ENCODE data around the gene GRIN3A.
A peak's percentile ranks its signal among the peaks of the same experiment; 100 is the strongest.
"Not testable (repeated sequence)": the region's sequence is repeated elsewhere in the genome, so short reads cannot be mapped to it uniquely, and the experiment has no call there.

The GRIN3A gene

DNA sequence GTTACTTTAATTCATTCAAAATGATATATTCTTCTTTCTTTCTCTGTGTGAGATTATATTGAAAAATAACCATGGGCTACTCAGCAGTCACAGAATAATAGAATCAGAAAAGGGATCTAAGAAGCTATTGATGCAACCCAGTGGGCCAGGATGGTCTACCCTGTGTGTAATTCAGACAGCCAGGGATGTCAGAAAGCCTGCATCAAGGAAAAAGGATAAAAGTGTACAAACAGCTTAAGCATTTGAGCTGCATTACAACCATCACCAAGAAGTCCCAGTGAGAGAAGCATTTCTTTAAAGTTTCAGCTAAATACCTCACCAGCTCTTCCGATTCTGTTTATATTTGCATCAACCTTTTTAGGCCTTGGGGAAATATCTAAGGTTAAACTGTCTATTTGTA lies 105.8 kb downstream of the GRIN3A start:
- DNase-seq (ENCODE audit: low spot score): no peak

DNA sequence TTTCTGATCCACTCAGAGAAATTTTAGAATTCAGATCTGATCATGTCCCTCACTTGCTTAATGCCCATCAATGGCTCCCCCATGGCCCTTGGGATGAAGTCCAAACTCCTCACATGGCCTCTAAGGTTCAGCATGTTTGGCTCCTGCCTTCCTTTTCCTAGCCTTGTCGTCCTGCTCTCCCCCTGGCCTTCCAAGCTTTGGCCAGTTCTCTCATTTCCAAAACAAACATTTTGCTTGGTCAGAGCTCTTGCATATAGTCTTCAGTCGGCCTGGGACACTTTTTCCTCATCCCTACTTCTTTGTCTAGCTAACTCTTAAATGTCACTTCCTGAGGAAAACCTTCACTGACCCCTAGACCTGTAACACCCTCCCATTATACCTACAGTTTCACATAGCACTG lies 106.6 kb downstream of the GRIN3A start:
- DNase-seq (ENCODE audit: low spot score): no peak

DNA sequence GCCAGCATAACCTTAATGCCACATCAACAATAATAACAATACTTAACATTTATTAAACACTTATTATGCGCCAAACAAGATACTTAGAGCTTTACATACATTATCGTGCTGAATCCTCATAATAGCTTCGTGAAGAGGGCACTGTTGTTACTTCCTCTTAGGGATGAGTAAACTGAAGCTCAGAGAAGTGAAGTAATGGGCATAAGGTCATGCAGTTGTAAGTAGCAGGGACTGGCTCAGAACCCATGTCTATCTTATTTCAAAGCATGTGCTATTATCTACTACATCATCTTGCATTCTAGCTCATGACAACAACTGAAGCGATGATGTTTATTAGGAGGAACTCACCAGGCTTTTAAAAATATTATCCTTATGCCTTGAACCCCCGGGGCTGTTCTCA lies 108.8 kb downstream of the GRIN3A start:
- DNase-seq (ENCODE audit: low spot score): no peak

DNA sequence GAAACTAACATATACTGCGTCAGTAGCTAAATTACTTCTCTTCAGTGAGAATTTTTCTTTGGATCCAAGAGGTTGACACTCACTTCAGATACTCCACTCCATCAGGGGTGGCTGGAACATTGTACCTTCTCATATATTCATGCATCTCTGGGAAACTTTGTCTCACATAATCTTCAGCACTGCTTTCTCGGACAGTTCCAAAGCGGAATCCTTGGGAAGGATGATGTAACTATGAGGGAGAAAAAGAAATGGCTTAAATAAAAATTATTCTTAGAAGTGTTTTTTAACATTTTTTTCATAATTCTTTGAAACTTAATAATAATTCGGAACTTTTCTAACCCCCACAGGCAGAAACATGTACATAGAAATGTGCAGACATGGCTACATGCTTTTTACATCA lies 110.3 kb downstream of the GRIN3A start:
- DNase-seq (ENCODE audit: low spot score): no peak

DNA sequence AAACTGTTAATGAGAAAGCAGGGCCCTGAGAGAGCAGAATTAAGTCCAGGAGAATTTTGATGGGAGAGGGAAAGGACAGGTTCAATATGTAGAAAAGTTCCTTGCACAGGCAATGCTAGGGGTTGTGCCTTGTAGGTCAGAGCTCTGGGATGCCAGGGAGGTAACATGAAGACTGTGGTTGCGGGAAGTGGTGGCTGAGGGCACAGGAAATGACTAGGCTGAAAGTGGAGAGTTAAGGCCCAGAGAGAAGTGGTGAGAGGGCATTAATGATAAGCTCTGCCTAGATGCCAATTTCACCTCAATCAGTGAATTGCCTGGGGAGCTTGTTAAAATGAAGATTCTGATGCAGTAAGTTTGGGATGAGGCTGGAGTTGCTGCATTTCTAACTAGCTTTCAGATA lies 112.2 kb downstream of the GRIN3A start:
- no peak for DNase-seq (ENCODE audit: low spot score)

DNA sequence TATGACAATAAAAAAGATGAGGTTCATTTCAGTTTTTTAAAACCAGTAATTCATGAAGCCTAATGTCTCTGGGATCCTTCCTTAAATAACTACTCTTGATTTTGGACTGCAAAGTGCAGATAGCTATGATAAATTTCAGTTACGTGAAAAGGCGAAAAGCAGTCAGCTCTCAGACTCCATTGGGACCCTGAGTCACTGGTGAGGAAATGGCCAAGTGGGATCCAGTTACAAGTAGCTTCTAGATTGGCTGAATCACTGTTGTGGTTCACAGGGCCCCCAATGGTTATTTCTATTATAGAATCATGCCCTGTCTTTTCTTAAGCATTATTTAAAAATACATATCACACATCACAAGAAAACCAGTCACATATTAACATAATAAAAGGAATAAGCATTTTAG lies 112.6 kb downstream of the GRIN3A start:
- no peak for DNase-seq (ENCODE audit: low spot score)

DNA sequence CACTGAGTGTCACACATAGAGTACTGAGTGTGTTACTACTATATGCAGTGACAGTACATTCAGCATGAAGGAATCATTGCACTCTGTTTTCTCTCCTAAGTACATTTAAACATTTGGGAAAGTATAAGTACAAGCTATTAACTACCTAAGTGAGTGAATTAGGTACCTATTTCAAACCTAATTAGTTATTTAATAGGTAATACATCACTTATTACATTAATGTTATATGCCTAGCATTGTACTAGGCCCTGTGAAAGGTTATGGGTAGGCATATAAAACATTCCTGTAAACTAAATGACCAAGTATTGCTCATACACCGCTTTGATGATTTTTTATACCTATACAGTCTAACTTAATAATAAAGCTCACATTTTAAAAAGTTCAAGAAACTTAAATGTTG lies 118.0 kb downstream of the GRIN3A start:
- no peak for DNase-seq (ENCODE audit: low spot score)

DNA sequence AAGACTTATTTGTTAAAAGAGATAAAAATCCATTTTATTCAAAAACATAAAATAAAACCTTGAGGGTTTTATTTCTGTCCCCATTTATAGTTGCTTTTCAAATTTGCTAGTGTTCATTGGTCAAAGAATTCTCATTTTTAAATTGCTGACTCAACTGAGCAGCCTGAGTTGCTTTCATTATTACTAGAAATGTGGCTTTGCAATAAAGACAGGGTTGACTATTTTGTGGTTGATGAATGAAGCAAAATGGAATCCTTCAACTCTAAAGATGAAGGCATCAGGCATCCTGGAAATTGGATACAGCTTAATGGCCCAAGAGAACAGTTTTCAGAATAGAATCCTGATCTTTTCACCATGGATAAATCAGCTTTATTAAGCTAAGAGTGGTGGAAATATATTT lies 119.7 kb downstream of the GRIN3A start:
- no peak for DNase-seq (ENCODE audit: low spot score)

DNA sequence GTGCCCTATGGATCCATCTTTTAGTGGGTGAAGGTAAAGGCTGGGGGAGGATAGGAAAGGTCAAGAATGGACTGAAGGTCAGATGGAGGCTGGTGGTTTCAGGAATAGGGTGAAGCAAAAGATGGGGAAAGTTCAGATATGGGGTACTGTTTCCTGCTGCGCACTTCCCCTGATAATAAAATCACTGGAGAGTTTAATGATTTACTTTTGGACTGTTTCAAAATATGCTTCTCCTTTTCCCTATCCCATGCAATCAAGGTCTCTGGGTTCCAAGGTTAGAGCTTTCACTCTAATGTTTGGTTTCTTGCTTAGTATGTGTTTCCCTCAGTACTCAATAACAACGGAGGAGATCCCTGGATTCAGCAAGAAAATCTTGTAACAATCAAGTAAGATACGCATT lies 132.9 kb downstream of the GRIN3A start:
- DNase-seq (ENCODE audit: low spot score): no peak

DNA sequence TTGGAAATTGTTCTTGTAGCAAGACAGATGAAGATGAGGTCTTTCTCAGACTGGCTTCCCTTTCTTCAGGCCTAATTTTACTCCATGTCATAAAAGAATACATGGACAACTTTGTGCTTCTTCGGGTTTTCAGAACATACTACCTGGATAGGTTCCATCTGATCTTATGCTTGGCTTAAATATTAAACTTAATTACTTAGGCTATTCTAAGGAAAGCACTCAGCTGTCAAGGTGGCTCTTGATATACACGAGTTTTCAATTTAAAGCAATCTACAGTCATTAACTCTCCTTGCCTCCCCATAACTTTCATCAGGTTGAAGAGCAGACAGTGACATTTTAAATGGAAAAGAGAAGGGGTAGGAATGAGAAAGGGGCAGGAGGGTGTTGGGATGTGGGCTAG lies 134.2 kb downstream of the GRIN3A start:
- no peak for DNase-seq (ENCODE audit: low spot score)

DNA sequence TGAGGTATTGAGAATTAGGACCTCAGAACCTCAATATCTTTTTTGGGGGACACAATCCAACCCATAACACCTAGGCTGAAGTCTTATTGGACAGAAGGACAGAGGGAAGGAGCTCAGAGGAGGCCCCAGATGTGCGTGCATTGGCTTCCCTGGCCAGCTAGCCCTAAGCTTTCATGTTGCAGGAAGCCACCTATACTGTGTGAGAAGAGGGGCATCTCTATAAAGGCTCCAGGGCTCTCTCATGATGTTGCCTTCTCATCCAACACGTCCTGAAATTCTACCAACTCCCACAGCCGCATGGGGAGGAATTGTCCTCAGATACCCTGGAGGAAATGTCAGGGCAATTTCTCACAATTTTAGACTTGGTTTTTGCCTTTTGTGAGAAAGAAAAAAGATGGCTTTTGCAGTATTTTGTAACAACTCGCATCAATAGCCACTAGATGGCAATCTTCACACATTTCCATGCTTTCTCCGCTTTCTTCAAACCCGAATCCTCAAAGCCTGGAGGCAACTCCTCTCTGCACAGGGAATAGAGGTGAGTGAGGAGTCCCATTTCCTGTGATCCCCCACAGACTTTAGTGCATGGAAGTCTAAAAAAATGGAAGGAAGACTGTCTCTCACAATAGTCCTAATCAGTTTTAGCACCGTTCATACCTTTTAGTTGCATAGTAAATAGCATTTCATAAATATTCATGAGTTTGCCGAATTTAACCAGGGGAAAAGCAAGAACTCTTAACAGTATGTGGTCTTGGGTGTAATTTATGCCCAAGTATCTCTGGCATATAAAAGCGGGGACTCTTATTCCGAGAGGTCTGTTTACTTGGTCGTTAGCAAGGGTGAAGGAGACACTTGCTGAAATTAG lies 136.3 kb downstream of the GRIN3A start:
- peak; percentile 89 for DNase-seq (ENCODE audit: low spot score)

DNA sequence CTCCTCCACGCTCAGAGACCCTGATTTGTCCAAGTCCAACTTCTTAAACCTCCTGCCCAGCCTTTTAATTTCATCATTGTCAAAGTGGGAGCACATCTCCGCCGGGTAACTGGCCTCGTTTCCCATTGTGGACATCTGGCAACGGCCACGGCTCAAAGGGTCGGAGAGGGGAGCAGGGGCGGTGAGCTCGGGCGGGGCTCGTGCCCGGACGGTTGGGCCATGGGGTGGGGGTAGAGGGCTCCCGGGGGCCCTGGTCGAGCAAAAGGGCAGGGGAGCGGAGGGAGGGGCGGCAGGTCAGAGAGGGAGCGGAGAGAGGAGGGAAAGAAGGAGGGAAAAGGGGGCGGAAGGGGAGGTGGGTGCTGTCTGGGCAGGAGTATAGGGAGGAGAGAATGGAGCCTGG lies 143.7 kb downstream of the GRIN3A start, which contains the start of gene PPP3R2:
Gene PPP3R2 (minus strand): TSS at position 174 of the 400 bp plus-strand sequence. CDS start 48 bp downstream, at position 126.
- DNase-seq (ENCODE audit: low spot score): no peak

DNA sequence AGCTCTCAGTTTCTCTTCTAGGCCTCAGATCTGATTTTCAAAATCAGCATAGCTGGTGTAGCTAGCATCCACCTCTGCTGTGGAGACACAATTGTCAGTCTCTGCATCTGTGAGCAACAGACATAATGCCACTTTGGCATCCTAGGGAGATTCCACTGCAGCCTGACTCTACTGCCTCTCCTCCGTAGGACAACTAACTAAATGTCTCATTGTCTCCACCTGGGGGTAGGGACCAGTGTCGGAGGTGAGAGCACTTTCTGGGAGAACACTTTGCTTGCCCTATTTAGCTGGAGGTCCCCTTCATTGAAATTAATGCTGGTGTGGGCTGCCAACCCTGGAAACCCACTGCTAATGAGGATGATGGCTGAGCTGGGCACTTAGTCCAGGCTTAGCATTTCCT lies 145.1 kb downstream of the GRIN3A start:
- no peak for DNase-seq (ENCODE audit: low spot score)

DNA sequence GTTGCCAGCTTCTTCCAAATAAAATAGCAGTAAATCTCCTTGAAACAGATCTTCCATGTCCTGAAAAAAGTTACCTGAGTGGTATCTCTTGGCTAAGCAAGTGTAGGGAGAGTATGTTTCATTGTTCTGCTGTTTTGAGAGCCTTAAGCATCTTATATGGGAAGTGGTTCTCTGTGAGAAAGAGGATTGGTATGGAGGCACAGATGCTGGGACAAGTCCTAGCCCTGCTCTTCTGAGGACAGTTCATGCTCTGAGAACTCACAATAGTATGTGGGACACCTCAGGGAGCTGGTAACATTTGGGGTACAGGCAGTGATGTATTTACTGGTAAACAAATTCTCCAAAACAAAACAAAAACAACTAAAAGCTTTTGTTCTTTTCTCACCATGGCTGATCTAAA lies 145.7 kb downstream of the GRIN3A start:
- DNase-seq (ENCODE audit: low spot score): no peak

DNA sequence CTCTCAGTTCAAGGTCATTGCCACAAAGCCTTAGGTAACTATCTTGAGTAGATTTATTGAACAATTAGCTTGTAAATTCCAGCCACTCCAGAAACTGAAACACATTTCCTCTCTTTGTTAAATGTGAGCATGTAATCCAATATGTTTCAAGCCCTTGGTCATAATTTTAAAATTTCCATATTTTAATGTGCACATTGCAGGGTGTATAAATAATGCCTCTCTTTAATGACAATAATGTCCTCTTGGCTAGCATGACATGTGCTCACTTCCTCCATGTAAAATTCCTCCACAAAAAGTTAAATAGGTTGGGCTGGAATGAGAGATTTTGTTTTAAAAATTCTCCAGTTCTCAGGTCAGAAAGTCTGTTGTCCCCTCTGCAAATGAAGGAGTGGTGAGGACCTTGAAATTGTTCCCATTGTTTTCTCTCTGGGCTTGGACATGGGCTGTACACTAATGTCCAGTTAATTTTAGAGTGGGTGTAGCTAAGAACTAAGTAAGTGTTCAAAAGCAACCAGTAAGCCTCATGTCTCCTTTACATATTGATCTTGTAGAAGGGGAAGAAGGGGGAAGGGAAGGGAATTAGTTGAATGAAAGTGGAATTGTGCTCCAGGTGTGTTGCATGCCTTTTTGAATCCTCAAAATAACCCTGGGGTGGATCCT lies 146.5 kb downstream of the GRIN3A start:
- no peak for DNase-seq (ENCODE audit: low spot score)

DNA sequence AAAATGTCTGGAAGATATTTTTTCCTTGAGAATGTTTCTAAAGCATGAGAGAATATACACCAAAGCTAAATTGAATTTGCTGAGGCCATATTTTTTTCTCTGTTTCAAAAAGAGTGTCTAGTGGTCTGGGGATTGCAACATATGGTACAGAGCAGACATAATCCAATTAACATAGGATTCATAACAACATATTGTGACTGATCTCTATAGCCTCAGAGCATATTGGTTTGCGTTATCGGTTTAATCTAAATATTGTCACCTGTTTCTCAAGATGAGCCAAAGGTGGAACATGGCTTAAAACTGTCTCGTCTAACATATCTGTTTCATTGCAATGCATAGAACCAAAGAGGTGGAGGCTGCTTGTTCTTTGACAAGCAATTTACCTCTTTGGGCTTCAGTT lies 147.5 kb downstream of the GRIN3A start:
- DNase-seq (ENCODE audit: low spot score): no peak

DNA sequence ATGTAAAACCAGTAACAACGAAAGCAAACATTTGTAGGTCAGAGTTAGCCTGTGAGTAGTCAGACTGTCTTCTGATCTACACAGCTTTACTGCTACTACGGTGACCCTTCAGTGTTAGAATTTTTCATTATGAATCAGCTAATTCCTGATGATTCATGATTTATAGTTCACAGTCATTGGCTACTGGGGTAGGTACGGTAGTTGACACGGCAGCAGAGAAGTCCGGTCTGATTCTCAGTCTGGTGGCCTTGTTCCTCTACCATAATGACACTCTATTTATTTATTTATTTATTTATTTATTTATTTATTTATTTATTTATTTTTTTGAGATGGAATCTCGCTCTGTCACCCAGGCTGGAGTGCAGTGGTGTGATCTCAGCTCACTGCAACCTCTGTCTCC lies 148.4 kb downstream of the GRIN3A start:
- not testable (repeated sequence) for DNase-seq (ENCODE audit: low spot score)

DNA sequence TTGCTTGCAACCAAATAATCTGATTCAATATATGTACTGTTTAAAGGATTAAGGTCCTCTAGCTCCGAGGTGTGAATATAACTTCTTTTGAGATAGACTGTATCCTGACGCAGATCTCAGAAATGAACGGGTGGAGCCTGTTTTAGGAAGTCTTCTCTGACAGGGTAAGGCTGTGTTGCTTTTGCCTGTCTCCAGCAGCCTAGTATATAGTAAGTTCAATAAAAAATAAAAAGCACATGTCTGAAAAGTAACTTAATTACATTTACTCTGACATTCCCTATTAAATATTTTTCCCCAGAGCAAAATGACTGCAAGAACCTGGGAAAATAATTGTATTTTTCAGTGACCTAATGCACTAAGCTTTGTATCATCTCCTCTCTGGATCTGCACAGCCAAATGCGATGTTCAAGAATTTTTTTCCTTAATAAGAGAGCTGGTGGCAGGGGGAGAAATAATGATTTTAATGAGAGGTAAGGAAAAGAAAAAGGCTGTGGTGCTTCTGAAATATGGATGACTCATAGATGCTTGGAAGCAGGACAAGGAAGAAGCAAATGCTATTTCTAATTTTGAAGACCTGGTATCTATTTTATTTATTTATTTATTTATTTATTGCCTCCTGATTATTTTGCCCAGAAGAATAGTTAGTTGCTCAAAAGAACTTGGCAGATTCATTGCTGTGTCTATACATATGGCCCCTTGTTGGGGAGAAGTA lies 151.0 kb downstream of the GRIN3A start:
- no peak for DNase-seq (ENCODE audit: low spot score)

DNA sequence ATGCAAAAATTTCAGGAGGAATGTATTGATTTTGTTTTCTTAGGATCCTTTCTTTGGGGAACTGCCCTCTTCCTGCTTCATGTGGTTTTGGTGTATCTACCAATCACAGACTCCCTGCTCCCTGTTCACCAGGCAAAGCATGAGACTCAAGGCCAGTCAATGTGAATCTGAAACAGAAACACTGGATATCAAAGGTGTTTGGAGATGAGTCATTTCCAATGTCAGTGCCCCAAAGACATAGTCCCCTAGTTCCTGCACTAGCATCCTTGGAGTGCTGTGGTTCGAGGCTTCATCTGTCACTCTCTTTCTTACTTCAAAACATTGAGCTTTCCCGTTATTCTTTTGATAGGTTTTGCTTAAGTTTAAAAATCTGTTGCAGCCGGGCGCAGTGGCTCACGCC lies 151.8 kb downstream of the GRIN3A start:
- no peak for DNase-seq (ENCODE audit: low spot score)

DNA sequence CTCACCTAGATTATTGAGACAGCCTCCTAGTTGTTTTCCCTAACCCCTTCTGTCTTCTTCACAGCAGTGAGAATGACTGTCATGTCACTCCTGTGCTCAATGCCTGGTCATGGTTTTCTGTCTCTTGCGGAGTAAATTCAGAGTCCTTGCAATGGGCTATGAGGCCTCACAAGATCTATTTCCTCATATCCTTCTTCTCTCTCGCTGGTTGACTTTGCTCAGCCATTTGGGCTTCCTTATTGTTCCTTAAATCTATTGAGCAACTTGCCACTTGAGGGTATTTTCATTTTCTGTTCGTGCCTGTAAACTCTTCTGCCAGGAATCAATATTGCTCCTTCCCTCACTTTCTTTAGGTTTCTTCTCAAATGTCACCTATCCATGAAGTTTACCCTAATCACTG lies 152.7 kb downstream of the GRIN3A start:
- DNase-seq (ENCODE audit: low spot score): no peak

DNA sequence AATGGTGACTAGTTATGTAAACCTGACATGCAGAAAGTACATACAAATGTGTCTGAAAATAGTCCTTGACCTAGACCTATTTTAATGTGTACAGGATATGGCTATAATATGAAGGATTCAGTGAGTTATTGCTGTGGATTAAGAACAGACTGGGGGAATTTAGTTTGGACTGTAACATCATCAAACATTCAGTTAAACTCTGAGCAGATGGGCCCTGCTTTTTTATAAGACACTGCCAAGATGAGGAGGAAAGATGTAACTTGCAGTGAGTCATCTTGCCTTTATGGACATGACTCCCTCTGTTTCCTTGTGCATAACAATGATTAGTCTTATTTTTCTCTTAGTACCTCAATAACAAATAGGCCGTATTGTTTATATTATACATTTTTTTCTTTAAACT lies 155.9 kb downstream of the GRIN3A start:
- DNase-seq (ENCODE audit: low spot score): peak; percentile 77

DNA sequence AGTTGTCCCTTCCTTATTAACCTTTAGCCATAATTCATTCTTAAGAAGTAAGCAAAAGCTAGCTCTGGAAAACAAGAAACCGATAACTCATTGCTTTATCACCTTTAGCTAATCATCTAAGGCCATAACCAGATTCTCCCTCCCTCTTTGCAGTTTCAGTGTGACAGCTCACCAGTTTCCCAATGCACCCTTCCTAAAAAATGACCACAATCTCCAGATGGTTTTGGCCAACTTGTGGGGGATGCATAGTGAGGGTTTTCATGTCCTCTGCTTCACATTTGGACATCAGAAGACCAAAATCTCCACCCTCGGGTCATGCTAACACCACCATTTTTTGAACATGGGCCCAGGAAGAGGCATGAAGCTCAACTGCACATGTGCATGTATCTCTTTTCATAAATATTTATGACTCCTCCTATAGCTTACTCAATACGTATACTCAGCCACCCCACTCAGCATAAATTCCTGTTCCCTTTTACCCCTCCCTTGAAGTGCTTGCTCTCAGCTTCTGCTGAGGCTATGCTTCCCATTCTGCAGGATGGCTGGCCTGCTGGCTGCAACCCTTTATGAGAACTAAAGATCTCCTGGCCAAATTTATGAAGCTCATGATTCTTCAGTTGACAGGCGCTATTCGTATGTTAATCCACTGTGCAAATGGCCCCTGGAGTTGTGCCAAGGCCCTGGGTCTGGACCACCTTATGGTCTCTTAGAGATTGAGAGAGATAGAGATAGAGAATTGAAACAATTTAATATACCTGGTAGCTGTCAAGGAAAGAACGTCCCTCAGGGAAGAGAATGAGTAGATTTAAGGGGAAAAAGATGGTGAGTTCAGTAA lies 158.5 kb downstream of the GRIN3A start:
- DNase-seq (ENCODE audit: low spot score): no peak
